Measurements from ENCODE around the gene SLC37A4. TPM values are rescaled to one million over a fixed set of nuclear protein-coding genes. Genes with fewer than 3 reads are reported as not detected.
A peak's percentile ranks its signal among the peaks of the same experiment; 100 is the strongest.

The SLC37A4 gene
- total and polyA plus RNA-seq, 2 of the 13 experiments (the other 11 are each of a cell fraction or from before 2014, with no cell fraction given), result 43.0 to 56.1 TPM

DNA sequence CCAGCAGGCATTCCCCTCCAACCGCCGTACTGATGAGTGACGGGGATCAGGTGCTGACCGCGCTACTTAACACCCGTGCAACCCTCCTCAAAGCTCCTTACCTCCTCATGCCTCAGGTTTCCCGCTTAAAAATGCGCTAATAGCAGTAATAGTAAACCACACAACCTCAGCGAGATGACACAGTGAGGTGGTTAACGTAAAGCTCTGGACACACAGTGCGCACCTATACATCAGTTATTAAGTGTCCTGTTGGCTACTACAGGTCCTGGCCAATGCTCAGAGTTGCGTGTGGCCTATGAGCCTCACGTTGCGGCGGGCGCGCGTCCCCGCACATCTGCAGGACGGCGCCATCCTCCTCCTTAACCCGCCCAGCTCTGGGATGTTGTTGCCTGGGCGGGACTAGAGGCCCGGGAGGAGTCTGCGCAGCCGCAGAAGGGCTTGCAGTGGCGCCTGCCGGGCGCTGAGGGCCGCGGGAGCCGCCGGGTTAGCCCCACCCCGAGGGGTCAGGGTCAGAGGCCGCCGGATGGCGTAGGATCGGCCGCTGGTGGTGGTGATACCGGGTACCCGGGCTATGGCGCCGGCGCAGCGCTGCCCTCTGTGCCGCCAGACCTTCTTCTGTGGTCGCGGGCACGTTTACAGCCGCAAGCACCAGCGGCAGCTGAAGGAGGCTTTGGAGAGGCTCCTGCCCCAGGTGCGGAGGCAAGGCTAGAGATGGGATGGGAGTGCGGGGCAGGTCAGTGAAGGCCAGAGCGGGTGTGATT is 32.9 kb downstream of the SLC37A4 start, which contains the start of gene CENATAC (continued):
- TF ChIP-seq HMGA1 (CRISPR knock-in tag; conservative IDR thresholded peaks at IDR 0.05), result no peak
- TF ChIP-seq SNAI1 (CRISPR knock-in tag; IDR thresholded peaks at IDR 0.05; ENCODE audit: borderline replicate concordance), result no peak
- TF ChIP-seq JUN (CRISPR knock-in tag; IDR thresholded peaks at IDR 0.05), result no peak
- TF ChIP-seq, protein P1, sequence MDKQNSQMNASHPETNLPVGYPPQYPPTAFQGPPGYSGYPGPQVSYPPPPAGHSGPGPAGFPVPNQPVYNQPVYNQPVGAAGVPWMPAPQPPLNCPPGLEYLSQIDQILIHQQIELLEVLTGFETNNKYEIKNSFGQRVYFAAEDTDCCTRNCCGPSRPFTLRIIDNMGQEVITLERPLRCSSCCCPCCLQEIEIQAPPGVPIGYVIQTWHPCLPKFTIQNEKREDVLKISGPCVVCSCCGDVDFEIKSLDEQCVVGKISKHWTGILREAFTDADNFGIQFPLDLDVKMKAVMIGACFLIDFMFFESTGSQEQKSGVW (CRISPR knock-in tag; IDR thresholded peaks at IDR 0.05; ENCODE audit: borderline replicate concordance), result no peak
- no peak for TF ChIP-seq HOXA9 (CRISPR knock-in tag; IDR thresholded peaks at IDR 0.05; ENCODE audit: borderline replicate concordance)
- TF ChIP-seq, protein P2, sequence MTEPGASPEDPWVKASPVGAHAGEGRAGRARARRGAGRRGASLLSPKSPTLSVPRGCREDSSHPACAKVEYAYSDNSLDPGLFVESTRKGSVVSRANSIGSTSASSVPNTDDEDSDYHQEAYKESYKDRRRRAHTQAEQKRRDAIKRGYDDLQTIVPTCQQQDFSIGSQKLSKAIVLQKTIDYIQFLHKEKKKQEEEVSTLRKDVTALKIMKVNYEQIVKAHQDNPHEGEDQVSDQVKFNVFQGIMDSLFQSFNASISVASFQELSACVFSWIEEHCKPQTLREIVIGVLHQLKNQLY (CRISPR knock-in tag; IDR thresholded peaks at IDR 0.05), result no peak
- TF ChIP-seq ZFP82 (CRISPR knock-in tag; IDR thresholded peaks at IDR 0.05; ENCODE audit: borderline replicate concordance), result no peak
- TF ChIP-seq, protein P3, sequence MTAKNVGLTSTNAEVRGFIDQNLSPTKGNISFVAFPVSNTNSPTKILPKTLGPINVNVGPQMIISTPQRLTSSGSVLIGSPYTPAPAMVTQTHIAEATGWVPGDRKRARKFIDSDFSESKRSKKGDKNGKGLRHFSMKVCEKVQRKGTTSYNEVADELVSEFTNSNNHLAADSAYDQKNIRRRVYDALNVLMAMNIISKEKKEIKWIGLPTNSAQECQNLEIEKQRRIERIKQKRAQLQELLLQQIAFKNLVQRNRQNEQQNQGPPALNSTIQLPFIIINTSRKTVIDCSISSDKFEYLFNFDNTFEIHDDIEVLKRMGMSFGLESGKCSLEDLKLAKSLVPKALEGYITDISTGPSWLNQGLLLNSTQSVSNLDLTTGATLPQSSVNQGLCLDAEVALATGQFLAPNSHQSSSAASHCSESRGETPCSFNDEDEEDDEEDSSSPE (CRISPR knock-in tag; IDR thresholded peaks at IDR 0.05), result peak; percentile 91
- no peak for TF ChIP-seq HIVEP1 (CRISPR knock-in tag; IDR thresholded peaks at IDR 0.05)
- TF ChIP-seq REPIN1 (CRISPR knock-in tag; IDR thresholded peaks at IDR 0.05; ENCODE audit: borderline replicate concordance, low read depth), result no peak
- TF ChIP-seq NRL (CRISPR knock-in tag; IDR thresholded peaks at IDR 0.05; ENCODE audit: borderline replicate concordance), result peak; percentile 39; the same call in 1 of the 2 replicates
- TF ChIP-seq, protein P4, sequence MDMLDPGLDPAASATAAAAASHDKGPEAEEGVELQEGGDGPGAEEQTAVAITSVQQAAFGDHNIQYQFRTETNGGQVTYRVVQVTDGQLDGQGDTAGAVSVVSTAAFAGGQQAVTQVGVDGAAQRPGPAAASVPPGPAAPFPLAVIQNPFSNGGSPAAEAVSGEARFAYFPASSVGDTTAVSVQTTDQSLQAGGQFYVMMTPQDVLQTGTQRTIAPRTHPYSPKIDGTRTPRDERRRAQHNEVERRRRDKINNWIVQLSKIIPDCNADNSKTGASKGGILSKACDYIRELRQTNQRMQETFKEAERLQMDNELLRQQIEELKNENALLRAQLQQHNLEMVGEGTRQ (IDR thresholded peaks at IDR 0.05; ENCODE audit: low read depth, low read length), result no peak
- TF ChIP-seq, protein P4 (CRISPR knock-in tag; IDR thresholded peaks at IDR 0.05; ENCODE audit: borderline replicate concordance), result no peak
- TF ChIP-seq SP5 (CRISPR knock-in tag; IDR thresholded peaks at IDR 0.05; ENCODE audit: borderline replicate concordance, low read depth), result peak; percentile 65; the same call in 1 of the 2 replicates
- no peak for TF ChIP-seq PAX8 (CRISPR knock-in tag; IDR thresholded peaks at IDR 0.05; ENCODE audit: borderline replicate concordance)
- TF ChIP-seq HDAC2 (CRISPR knock-in tag; IDR thresholded peaks at IDR 0.05), result peak; percentile 78
- TF ChIP-seq JUNB (CRISPR knock-in tag; IDR thresholded peaks at IDR 0.05; ENCODE audit: borderline replicate concordance), result no peak
- TF ChIP-seq, protein P5, sequence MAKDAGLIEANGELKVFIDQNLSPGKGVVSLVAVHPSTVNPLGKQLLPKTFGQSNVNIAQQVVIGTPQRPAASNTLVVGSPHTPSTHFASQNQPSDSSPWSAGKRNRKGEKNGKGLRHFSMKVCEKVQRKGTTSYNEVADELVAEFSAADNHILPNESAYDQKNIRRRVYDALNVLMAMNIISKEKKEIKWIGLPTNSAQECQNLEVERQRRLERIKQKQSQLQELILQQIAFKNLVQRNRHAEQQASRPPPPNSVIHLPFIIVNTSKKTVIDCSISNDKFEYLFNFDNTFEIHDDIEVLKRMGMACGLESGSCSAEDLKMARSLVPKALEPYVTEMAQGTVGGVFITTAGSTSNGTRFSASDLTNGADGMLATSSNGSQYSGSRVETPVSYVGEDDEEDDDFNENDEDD (CRISPR knock-in tag; IDR thresholded peaks at IDR 0.05; ENCODE audit: borderline replicate concordance), result peak; percentile 74; the same call in 1 of the 2 replicates
- TF ChIP-seq, protein P6, sequence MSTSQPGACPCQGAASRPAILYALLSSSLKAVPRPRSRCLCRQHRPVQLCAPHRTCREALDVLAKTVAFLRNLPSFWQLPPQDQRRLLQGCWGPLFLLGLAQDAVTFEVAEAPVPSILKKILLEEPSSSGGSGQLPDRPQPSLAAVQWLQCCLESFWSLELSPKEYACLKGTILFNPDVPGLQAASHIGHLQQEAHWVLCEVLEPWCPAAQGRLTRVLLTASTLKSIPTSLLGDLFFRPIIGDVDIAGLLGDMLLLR (CRISPR knock-in tag; IDR thresholded peaks at IDR 0.05), result no peak
- no peak for TF ChIP-seq ZNF317 (CRISPR knock-in tag; IDR thresholded peaks at IDR 0.05)
- TF ChIP-seq ZNF160 (CRISPR knock-in tag; IDR thresholded peaks at IDR 0.05), result peak; percentile 73; the same call in 1 of the 2 replicates
- no peak for TF ChIP-seq IRX3 (CRISPR knock-in tag; IDR thresholded peaks at IDR 0.05; ENCODE audit: borderline replicate concordance, low read depth)

Data from HepG2 (cell line).